ENCODE measurements around the gene UBP1.
"Not testable (repeated sequence)": the region's sequence is repeated elsewhere in the genome, so short reads cannot be mapped to it uniquely, and the experiment has no call there.

The UBP1 gene, protein sequence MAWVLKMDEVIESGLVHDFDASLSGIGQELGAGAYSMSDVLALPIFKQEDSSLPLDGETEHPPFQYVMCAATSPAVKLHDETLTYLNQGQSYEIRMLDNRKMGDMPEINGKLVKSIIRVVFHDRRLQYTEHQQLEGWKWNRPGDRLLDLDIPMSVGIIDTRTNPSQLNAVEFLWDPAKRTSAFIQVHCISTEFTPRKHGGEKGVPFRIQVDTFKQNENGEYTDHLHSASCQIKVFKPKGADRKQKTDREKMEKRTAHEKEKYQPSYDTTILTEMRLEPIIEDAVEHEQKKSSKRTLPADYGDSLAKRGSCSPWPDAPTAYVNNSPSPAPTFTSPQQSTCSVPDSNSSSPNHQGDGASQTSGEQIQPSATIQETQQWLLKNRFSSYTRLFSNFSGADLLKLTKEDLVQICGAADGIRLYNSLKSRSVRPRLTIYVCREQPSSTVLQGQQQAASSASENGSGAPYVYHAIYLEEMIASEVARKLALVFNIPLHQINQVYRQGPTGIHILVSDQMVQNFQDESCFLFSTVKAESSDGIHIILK

GRCh38 chr3:33440328-33441224 lies at the start of gene UBP1:
Gene UBP1 (minus strand): TSS chr3:33440405. CDS start chr3:33439848, 557 bp downstream.
- DNase-seq = peak; percentile 96 to 97

GRCh38 chr3:33488683-33489082 lies 48.5 kb upstream of the UBP1 start:
- no peak for DNase-seq

DNA sequence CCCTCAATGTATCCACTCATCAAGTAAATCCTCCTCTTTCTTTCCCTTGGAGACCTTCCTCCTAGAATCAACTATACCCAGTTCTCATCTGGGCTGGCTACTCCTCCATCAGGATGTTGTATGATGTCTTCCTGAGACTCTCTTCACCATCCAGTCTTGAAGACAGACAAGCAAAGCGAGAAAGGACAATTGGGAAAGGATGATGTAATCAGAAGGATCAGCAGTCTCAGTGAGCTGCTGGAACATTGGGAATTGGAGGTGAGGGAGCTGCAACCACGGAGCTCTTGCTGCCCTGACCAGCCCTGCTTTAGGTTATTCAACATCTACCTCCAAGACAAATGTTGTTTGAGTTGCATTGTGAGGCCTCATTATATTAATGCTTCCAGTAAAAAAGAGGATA lies 48.0 kb upstream of the UBP1 start:
- no peak for DNase-seq

- DNase-seq = no peak
Measured at GRCh38 chr3:33482111-33482521, 41.9 kb upstream of the UBP1 start.

GRCh38 chr3:33474896-33475295 lies 34.7 kb upstream of the UBP1 start:
- no peak for DNase-seq

DNA sequence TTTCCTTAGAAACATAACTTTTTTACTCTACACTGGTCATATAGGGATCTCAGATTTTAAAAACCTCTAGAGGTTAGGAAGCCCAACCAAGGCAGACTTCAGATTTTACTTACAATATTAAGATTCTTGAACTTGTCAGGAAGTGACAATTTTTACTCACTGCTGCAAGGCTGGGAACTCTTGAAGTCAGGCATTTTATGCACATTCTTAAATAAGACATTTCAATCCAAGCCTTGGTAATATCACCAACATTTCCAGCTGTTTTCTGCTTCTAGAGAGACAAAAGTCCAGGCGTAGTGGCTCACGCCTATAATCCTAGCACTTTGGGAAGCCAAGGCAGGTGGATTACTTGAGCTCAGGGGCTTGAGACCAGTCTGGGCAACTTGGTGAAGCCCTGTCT lies 33.6 kb upstream of the UBP1 start:
- DNase-seq = no peak

DNA sequence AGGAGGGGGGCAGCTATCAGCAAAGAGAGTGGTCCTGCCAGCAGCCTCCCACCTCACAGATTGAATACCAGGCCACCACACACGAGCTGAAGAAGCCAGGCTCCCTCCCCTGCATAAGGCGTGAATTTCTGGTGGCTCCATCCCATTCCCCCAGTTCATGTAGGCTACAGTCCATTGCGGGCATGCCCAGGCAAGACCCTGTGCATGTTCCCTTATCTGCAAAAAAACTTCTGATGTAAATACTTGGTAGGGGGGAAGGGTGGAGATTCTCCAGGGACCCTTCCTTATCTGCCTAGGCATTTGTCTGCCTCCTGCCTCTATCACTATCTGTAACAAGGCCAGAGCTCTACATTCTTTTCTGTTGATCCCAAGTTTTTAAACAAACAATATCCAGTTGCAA lies 27.6 kb upstream of the UBP1 start:
- DNase-seq = no peak

DNA sequence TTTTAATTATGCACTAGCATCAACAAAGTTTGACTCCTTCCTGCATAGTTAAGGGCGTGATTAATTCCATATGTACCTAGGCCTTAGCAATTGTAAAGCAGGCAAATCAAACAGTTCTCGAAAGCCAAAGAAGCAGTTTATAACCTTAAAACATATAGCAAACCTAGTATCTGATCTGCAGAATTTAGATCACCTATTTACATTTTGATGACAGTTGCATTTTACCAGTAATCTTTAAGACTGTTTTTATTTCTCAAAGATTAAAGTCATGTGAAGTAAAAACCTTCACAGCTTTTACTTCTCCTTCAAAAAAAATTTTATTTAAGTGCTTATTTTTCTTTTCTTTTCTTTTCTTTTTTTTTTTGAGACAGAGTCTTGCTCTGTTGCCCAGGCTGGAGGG lies 20.9 kb upstream of the UBP1 start:
- no peak for DNase-seq

DNA sequence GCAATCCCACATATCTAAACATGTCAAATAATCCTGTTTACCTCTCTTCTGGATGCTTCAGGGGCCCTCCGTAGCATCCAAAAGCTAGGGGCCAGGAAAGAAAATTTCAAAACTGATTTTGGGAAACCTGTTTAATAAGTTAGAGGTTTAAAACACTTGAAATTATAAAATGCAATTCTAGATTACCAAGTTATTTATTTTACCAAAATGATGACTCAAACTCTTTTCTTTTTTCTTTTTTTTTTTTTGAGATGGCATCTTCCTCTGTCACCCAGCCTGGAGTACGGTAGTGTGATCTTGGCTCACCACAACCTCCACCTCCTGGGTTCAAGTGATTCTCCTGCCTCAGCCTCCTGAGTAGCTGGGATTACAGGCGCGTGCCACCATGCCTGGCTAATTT lies 19.4 kb upstream of the UBP1 start:
- DNase-seq = not testable (repeated sequence)

GRCh38 chr3:33458446-33458845 lies 18.2 kb upstream of the UBP1 start:
- DNase-seq = no peak

DNA sequence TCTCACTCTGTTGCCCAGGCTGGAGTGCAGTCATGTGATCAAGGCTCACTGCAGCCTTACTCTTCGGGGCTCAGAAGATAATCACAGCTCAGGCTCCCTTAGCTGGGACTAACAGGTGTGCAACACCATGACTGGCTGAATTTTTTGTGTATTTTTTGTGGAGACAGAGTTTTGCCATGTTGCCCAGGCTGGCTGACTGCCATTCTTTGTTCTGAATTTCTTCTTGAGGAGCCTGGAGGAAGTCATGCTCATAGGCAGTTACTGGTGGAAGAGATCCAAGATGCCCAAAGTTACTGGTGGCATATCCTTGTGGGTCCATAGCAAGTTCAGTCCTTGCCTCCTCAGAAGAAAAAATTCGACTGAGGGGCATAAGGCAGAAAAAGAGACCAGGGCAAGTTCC lies 16.6 kb upstream of the UBP1 start:
- no peak for DNase-seq

- DNase-seq = no peak
Measured at GRCh38 chr3:33453331-33453761, 13.1 kb upstream of the UBP1 start.

- DNase-seq = not testable (repeated sequence)
Measured at GRCh38 chr3:33451994-33452393, 11.8 kb upstream of the UBP1 start.

- DNase-seq = no peak
Measured at GRCh38 chr3:33447958-33448357, 7.8 kb upstream of the UBP1 start.

DNA sequence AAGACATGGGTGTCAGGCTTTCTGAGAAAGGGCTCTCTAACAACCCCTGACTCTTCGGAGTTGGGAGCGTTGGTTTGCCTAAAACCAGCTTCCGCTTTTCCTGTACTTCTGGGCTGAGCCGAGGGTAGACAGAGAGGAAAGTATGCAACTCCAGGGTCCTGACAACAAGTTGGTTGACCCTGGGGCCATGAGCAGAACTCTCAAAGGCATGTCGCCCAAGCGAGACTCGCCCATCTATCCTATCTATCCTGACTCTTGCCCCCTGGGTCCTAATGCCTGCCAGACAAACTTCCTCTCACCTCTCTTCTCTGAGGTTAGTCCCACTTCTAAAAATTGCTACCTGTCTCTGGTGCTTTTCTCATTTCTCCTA lies 7.0 kb upstream of the UBP1 start:
- DNase-seq = not testable (repeated sequence)

DNA sequence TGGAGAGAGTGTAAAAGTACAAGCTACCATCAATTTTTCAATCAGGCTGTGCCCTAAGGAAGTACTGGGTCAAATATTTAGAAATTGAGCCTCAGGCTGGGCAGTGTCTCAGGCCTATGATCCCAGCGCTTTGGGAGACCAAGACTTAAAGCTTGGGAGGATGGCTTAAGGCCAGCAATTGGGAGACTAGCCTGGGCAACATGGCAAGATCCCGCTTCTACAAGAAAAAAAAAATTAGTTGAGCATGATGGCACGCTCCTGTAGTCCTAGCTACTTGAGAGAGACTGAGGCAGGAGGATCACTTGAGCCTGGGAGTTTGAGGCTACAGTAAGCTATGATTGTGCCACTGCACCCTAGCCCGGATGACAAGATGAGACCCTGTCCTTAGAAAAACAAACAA lies 2.0 kb upstream of the UBP1 start:
- no peak for DNase-seq

GRCh38 chr3:33441225-33441976 lies 1.2 kb upstream of the UBP1 start:
- no peak for DNase-seq

DNA sequence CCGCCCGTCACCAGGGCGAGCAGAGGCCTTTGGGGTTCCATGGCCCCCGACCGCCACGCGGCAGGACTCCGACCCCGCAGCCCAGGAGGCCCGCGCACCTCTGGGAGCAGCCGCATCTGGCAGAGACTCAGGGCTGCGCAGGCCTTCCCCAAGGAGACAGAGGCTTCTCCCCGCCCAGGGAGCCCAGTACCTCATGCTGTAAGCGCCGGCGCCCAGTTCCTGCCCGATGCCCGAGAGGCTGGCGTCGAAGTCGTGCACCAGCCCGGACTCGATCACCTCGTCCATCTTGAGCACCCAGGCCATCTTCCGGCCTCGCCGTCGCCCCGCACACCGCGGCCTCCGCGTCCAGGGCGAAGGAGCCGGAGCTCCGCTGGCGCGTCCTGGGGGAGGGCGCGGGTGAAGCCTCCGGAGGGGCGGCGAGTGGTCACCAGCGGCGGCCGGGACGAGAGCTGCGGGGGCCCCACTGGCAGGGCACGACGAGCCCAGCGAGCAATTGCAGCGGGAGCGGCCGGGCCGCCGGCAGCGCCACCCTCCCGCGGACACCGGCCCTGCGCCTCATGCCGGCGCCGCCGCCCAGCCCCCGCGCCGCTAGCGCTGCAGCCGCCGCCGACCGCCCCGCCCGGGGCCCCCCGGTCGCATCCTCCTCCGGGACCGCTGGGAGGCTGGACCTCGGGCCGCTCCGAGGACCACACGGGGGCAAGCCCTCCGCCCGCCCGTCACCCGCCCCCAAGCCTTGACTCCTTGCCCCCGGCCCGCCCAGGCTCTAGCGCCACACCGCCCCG lies 468 bp downstream of the UBP1 start:
- peak; percentile 23 to 34 for DNase-seq

DNA sequence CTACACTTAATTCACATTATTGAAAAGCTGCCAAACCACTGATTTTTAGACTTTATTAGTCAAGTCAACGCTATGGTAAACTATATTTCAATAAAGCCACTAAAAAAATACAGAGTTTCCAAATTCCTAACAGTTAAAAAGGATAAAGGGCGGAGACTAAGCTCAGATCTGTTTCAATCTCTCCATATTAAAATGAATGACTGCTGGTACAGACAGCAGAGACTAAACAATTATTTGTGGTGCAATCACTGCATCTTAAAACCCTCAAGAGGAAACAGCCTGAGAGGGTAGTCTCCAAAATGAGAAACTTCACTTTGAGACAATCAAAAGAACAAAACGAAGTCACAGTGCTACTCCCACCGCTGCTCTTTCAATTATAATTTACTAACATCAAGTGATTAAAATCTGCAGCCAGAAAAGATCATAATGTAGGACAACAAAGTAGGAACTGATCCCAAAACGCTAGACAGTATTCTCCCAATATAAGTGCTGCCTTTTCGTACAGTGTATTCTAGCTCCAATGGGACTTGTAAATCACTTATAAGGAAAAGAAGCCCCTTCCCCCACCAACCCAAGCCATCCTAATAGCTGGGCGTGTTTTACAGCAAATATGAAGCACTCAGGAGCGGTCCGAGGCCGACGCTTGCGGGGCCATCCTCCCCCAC lies 1.2 kb downstream of the UBP1 start:
- no peak for DNase-seq

GRCh38 chr3:33438284-33438668 lies 1.9 kb downstream of the UBP1 start:
- DNase-seq = no peak

DNA sequence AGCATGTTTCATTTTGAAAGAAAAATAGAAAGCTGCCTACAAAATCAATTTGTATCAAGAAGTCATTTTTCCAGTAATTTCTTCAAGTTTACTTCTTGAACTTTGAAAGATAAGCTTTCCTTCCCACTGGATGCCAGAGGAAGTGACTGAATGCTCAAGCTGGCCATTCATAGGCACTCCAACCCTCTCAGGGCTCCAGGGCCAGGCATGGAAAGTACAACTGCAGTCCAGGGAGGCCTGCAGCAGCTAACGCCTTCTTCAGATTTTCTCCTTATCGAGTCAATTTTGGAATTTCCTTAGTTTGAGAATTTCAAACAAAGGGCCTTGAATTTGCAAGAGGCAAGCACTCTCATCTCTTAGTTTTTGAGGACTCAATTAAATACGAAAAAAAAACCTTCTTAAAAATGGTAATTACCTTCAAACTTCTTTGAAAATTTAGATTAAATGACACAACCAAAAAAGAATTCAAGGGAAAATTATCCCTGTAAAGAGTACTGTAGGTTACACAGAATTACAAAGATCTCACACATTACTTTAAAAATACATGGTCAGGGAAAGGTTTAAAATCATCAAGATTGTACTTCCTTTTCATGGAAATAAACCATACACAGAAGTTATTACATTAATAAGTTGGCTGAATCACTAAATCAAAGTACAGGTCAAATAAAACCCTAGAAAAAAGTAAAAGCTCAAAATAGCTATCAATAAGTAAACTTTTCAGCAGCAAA lies 2.5 kb downstream of the UBP1 start:
- DNase-seq = no peak

All from stimulated activated CD4-positive, alpha-beta T cell treated with anti-CD3 and anti-CD28 coated beads, Interleukin-4, amount 100 ng/mL, for 4 hours (primary cell).